Hepatocyte (in vitro differentiated cells): ENCODE results near the gene FLYWCH1. TPM values are rescaled to one million over a fixed set of nuclear protein-coding genes. Genes with fewer than 3 reads are reported as not detected.

Experiments
- DNase-seq: peaks from one replicate; pipeline ENCODE4 v3.0.0-alpha.2; 2016; ENCODE audit warnings: low spot score
- H2AFZ ChIP-seq: fragments of 200-600 bp; sonication (generic); 2 replicates; pipeline ENCODE4 v1.6.0; 2016; ENCODE audit warnings: antibody characterized with exemption, mild to moderate bottlenecking
- H3K27ac ChIP-seq: fragments of 200-600 bp; sonication (generic); 2 replicates; pipeline ENCODE4 v1.5.1; 2016; ENCODE audit warnings: mild to moderate bottlenecking
- H3K27me3 ChIP-seq: fragments of 200-600 bp; sonication (generic); 2 replicates; pipeline ENCODE4 v1.6.1; 2016
- H3K36me3 ChIP-seq: fragments of 200-600 bp; sonication (generic); replicated peaks from 2 replicates; pipeline ENCODE4 v1.5.1; 2016; ENCODE audit warnings: low read depth; ENCODE audit not compliant: insufficient read depth
- H3K4me1 ChIP-seq: fragments of 200-600 bp; sonication (generic); 2 replicates; pipeline ENCODE4 v1.5.1; 2016; ENCODE audit warnings: mild to moderate bottlenecking, moderate library complexity; ENCODE audit not compliant: insufficient read depth
- H3K4me2 ChIP-seq: fragments of 200-600 bp; sonication (generic); 2 replicates; pipeline ENCODE4 v1.6.0; 2016
- H3K4me3 ChIP-seq: fragments of 200-600 bp; sonication (generic); 2 replicates; pipeline ENCODE4 v1.5.1; 2016; ENCODE audit warnings: mild to moderate bottlenecking
- H3K79me2 ChIP-seq: fragments of 200-600 bp; sonication (generic); 2 replicates; pipeline ENCODE4 v1.6.0; 2017; ENCODE audit warnings: mild to moderate bottlenecking
- H3K9me2 ChIP-seq: fragments of 200-600 bp; sonication (generic); replicated peaks from 2 replicates; pipeline ENCODE4 v1.6.0; 2017; ENCODE audit warnings: mild to moderate bottlenecking; ENCODE audit not compliant: insufficient read depth
- H3K9me3 ChIP-seq: fragments of 200-600 bp; sonication (generic); 2 replicates; pipeline ENCODE4 v1.5.1; 2016; ENCODE audit warnings: low read depth, mild to moderate bottlenecking
- H4K20me1 ChIP-seq: fragments of 200-600 bp; sonication (generic); 2 replicates; pipeline ENCODE4 v1.6.0; 2016; ENCODE audit warnings: mild to moderate bottlenecking; ENCODE audit not compliant: insufficient read depth, poor library complexity, severe bottlenecking
- CTCF ChIP-seq: fragments of 200-600 bp; sonication (generic); IDR thresholded peaks from 2 replicates; pipeline ENCODE4 v1.5.1; 2016; ENCODE audit warnings: antibody characterized with exemption, mild to moderate bottlenecking; ENCODE audit not compliant: poor library complexity
- EZH2 ChIP-seq: fragments of 200-600 bp; sonication (generic); IDR thresholded peaks from 2 replicates; pipeline ENCODE4 v1.6.1; 2016; ENCODE audit warnings: antibody characterized with exemption, mild to moderate bottlenecking, borderline replicate concordance
- EZH2phosphoT487 ChIP-seq: fragments of 200-600 bp; sonication (generic); IDR thresholded peaks from one replicate; pipeline ENCODE4 v1.6.1; 2018; ENCODE audit warnings: antibody characterized with exemption, mild to moderate bottlenecking, low read depth, moderate library complexity; ENCODE audit not compliant: unreplicated experiment, severe bottlenecking
- WGBS: methylation state at CpG from one replicate; pipeline ENCODE4 v1.1.6; 2016; ENCODE audit warnings: low lambda C conversion rate; ENCODE audit errors: missing lambda C conversion rate; 5-methylcytosine and 5-hydroxymethylcytosine counted together
- polyA plus RNA-seq: library from polyadenylated mRNA; unstranded; fragments of >200 nt; fragmentation: Nextera tagmentation; extraction: Ambion mirVana; gene quantifications from 2 replicates; pipeline ENCODE4 v1.2.1, GENCODE V29; 2016
- total RNA-seq: library from RNA; depleted of rRNA; stranded (reverse); fragments of >200 nt; gene quantifications from 2 replicates; pipeline ENCODE4 v1.2.3, GENCODE V29; 2014

Gene FLYWCH1
- total and polyA plus RNA-seq, 2 experiments from 2014 or later, result 11.7 to 16.9 TPM

- WGBS, result 84% methylated on average over 17 of the region's 17 CpGs
- no peak overlapping the region for H3K4me3 ChIP-seq
Measured at GRCh38 chr16:2960183-2961010, 48.7 kb downstream of the FLYWCH1 start.

GRCh38 chr16:2962334-2963073 lies 50.8 kb downstream of the FLYWCH1 start:
- Histone ChIP-seq H4K20me1 (no peaks in the 10 kb centered on the region), H3K79me2 (no peaks in the 10 kb centered on the region), H3K9me3 (no peaks in the 10 kb centered on the region), H3K27me3 (peaks cover 38% of the 10 kb centered on the region), H3K4me1 (peaks cover 20% of the 10 kb centered on the region), H3K27ac (no peak overlapping the region), H3K36me3 (no peaks in the 10 kb centered on the region), H3K4me2 (peak overlapping the region; percentile 98), H3K4me3 (no peak overlapping the region), H2AFZ (no peak overlapping the region), H3K9me2 (no peaks in the 10 kb centered on the region)
- no peak for DNase-seq
- TF ChIP-seq EZH2 (no peak), CTCF (no peak), EZH2phosphoT487 (no peak)
- 54% methylated on average over 26 of the region's 28 CpGs for WGBS

More at GRCh38 chr16:2960183-2961010, 48.7 kb downstream of the FLYWCH1 start:
- H4K20me1 ChIP-seq, result no peaks in the 10 kb centered on the region
- no peaks in the 10 kb centered on the region for H3K9me3 ChIP-seq
- H3K4me1 ChIP-seq, result peaks cover 20% of the 10 kb centered on the region
- H2AFZ ChIP-seq, result no peak overlapping the region
- no peaks in the 10 kb centered on the region for H3K79me2 ChIP-seq
- no peaks in the 10 kb centered on the region for H3K9me2 ChIP-seq
- peaks cover 33% of the 10 kb centered on the region for H3K27me3 ChIP-seq
- no peaks in the 10 kb centered on the region for H3K36me3 ChIP-seq
- H3K4me2 ChIP-seq, result no peak overlapping the region
- no peak for TF ChIP-seq CTCF
- TF ChIP-seq EZH2, result no peak
- TF ChIP-seq EZH2phosphoT487, result no peak
- no peak overlapping the region for H3K27ac ChIP-seq
- DNase-seq, result no peak

GRCh38 chr16:2963074-2963722 lies 51.5 kb downstream of the FLYWCH1 start:
- Histone ChIP-seq H3K36me3 (no peaks in the 10 kb centered on the region), H3K4me2 (peak overlapping the region; percentile 98), H3K9me2 (no peaks in the 10 kb centered on the region), H3K27ac (no peak overlapping the region), H2AFZ (no peak overlapping the region), H3K4me1 (peaks cover 20% of the 10 kb centered on the region), H4K20me1 (no peaks in the 10 kb centered on the region), H3K79me2 (no peaks in the 10 kb centered on the region), H3K27me3 (peaks cover 38% of the 10 kb centered on the region), H3K4me3 (no peak overlapping the region), H3K9me3 (no peaks in the 10 kb centered on the region)
- 2% methylated on average over 10 of the region's 40 CpGs for WGBS
- peak; percentile 39 for DNase-seq
- TF ChIP-seq EZH2 (peak; percentile 26), CTCF (no peak), EZH2phosphoT487 (peak; percentile 13)
